Inflammatory macrophage treated with lipopolysaccharide for 4 hours (primary cell): Measurements from ENCODE around the gene PAX2.
"Not testable (repeated sequence)": the region's sequence is repeated elsewhere in the genome, so short reads cannot be mapped to it uniquely, and the experiment has no call there.

Experiments used
- DNase-seq: peaks from one replicate; pipeline ENCODE4 v3.0.0-alpha.2; 2020

Gene PAX2

DNA sequence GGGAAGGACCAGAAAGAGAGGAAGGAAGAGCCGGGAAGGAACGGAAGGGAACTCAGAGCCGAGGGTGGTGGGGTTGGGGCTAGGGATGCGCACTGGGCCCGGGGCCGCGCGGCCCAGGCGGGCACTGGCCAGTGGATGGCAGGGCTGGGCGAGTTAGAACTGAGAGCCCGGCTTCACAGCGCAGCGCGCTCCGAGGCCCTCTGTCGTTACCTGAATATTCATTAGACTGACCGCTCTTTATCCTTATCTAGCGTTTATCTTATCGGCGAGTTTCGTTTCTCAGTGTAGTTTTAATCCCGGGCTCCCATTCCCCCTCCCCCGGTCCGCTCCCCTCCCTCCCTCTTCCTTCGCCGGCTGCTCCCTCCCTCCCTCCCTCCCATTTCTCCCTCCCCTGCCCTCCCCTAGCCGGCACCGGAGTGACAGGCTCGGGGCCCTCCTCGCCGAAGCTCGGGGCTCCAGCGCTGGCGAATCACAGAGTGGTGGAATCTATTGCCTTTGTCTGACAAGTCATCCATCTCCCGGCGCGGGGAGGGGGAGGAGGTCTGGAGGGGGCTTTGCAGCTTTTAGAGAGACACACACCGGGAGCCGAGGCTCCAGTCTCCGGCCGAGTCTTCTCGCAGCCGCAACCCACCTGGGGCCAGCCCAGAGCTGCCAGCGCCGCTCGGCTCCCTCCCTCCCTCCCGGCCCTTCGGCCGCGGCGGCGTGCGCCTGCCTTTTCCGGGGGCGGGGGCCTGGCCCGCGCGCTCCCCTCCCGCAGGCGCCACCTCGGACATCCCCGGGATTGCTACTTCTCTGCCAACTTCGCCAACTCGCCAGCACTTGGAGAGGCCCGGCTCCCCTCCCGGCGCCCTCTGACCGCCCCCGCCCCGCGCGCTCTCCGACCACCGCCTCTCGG is at the start of gene PAX2:
TSS of gene PAX2 (plus strand) at position 596 of the 895 bp plus-strand sequence. CDS start 679 bp downstream, outside the sequence.
- no peak for DNase-seq

DNA sequence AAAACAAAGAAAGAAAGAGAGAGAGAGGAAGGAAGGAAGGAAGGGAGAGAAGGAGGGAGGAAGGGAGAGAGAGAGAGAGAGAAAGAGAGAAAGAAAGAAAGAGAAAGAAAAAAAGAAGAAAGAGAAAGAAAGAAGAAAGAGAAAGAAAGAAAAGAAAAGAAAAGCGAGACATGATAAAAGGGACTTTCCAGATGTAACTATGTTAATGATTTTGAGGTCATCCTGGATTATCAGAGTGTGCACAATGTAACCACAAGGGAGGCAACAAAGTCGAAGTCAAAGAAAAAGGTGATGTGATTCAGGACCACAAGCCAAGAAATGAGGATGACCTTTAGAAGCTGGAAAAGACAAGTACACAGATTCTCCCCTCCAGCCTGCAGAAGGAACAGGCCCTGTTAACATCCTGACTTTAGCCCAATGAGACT is 48.9 kb upstream of the PAX2 start:
- no peak for DNase-seq

DNA sequence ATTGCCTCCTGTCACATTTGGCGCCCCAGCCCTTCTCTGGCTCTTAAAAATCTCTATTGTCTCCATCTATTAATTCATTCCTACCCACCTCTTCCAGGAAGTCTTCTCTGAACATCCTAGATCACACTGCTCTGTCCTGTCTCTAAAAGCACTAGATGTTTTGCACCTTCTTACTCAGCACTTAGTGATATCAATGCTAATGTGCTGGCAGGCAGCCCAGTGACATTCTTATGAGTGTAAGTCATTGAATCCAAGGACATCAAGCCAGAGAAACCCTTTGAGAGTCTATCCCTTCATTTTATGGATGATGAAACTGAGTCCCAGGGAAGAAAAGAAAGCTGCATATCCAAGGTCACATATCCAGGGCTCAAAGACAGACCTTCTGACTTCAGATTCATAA is 48.3 kb upstream of the PAX2 start:
- DNase-seq = no peak

DNA sequence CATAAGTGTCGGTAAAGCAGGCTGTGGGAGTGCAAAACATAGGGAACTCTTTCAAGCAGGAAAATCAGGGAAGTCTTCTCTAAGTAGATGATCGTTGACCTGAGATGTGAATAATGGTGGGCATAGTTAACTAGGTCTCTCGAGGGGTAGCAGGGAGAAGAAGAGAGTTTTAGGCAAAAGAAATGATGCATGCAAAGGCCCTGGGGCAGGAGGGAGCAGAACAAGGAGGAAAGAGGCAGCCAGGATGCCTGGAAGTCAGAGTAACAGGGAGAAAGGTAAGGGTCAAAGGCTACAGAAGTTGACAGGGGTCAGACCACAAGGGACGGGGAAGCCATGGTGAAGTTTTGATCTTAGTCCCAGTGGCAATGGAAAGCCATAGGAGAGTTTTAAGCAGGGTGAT is 47.8 kb upstream of the PAX2 start:
- no peak for DNase-seq

DNA sequence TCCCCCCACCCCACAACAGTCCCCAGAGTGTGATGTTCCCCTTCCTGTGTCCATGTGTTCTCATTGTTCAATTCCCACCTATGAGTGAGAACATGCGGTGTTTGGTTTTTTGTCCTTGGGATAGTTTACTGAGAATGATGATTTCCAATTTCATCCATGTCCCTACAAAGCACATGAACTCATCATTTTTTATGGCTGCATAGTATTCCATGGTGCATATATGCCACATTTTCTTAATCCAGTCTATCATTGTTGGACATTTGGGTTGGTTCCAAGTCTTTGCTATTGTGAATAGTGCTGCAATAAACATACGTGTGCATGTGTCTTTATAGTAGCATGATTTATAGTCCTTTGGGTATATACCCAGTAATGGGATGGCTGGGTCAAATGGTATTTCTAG is 43.7 kb upstream of the PAX2 start:
- not testable (repeated sequence) for DNase-seq

DNA sequence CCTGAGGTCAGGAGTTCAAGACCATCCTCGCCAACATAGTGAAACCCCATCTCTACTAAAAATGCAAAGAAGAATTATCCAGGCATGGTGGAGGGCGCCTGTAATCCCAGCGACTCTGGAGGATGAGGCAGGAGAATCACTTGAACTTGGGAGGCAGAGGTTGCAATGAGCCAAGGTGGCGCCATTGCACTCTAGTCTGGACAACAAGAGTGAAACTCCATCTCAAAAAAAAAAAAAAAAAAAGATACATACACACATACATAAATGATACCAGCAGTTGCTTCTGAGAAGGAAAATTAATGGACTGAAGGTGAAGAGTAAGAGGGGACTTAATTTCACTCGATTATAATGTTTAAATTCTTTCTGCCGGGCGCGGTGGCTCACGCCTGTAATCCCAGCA is 40.2 kb upstream of the PAX2 start:
- DNase-seq = no peak

DNA sequence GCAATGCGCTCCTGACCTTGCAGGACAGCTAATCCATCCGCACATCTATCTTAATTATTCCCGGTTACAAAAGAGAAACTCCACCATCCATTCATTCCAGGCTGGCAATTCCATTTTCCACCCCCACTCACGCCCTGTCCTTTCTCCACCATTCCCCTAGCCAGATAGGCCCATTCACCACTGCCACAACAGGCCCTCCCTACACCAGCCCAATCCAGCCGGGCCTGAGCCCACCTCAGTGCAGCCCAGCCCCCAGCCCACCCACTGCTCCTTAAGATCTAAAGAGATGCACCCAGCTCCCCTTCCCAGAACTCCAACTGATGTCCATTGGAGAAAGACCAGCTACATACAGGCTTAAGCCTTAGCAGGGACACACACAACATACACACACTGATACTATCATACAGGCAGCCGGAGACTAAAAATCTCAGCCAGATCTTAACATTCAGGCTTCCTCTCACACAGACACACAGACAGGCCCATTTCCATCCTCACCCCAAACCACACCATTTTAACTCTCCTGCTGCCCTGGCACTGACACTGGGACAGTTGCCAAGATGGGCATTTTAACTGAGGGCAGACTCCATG is 38.0 kb upstream of the PAX2 start:
- DNase-seq = no peak

DNA sequence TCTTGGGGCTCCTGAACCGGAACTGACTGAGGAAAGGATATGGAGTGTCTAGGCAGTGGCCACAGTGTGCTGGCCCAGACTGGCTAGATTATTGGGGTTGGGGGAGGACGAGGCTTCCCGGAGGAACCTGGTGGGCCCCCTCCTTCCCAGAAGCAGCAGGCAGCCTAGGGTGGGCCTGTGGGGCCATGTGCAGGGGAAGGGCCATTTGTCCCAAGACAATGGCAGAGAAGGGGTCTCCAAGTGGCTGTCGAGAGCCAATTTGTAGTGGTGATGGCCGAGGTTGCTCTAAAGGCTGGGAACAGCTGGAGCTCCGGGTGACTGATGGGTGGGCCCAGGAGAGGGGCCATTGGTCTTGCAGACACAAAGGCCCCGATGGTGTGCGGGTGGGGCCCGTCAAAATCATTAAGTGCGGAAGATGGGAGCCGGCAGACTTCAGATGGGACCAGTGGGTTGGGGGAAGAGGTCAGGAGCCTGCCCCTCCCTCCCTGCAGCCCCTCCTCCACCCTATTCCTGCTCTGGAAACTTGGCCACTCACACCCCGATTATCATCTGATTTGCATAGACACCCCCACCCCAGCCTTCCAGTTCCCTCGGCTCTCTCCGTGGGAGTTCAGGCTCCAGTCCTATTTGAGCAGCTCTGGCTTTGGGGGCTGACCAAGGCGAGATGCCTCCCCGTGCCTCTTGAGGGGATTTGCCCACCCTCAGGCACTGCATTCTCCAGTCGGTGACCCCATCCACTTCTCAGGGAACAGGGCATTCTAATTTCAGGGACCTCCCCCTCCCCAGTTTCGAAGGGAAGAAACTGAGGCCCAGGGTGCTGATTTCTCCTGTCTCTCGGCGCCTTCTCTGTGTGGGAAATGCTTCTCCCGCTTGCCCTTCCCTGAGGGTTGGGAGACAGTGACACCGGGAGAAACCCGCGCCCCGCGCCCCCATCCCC is 36.0 kb upstream of the PAX2 start:
- no peak for DNase-seq

DNA sequence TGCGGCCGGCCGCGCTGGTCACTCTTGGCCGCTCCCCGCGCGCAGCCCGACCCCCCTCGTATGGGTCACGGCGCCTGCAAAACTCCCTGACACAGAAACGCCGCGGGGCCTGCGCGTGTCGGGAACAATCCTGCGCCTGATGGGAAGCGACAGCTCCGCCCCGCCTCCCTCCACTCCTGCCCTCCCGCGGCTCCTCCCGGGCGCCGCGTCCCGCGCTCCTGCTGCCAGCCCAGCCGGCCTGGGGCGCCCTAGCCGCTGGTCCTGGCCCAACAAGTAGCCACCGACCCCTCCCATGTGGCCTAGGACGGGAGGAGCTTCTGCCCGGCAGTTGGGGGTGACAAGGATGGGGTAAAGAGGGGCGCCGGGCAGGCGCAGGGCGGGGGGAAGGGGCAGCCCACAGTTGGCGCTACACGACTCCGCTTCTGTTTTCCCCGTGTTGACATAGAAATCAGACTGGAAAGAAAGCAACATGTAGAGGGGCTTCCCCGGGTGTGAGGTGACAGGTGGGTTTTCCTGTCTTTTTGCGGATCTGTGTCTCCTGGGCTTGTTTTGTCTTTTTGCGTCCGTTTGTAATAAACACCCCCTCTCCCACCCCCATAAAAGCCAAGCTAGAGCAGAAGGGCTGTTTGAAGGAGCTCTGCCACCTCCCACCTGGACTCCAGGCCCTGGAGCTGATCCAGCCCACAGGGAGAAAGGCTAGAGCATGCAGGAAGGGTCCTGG is 35.1 kb upstream of the PAX2 start:
- DNase-seq = no peak

DNA sequence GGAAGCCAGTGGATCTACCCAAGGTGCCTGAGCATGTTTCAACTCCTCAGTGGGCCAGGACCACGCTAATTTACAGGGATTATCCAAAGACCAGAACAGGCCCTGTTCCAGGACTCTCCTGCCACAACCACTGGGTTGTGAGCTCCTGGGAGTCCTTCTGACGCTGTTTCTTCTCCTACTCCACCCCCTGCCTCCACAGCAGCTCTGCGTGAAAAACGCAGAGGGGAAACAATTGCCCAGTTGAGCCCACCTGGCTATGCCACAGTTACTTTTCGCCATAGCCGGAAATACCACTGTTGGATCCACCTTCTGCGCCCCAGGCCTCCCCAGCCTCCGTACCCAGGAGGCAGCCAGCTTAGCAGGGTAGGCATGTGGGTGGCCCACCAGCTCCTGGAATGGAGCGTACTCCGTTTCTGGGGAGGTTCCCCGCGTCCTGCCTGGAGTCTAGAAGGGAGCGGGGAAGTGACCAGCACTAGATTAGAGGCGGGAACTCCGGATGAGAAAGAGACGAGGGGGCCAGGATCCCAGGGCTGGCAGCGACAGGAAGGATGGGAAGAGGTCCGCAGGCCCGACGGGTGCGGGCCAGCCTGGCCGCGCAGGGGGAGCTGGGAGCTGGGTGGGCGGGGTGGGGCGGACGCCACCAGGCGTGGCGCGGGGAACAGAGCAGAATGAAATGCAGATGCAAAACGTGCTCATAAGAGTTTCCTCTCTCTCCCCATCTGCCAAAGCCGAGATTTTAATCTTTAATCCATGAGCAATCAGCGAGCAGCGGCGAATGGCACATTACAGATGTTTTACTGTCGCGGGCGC is 32.1 kb upstream of the PAX2 start:
- DNase-seq = no peak

DNA sequence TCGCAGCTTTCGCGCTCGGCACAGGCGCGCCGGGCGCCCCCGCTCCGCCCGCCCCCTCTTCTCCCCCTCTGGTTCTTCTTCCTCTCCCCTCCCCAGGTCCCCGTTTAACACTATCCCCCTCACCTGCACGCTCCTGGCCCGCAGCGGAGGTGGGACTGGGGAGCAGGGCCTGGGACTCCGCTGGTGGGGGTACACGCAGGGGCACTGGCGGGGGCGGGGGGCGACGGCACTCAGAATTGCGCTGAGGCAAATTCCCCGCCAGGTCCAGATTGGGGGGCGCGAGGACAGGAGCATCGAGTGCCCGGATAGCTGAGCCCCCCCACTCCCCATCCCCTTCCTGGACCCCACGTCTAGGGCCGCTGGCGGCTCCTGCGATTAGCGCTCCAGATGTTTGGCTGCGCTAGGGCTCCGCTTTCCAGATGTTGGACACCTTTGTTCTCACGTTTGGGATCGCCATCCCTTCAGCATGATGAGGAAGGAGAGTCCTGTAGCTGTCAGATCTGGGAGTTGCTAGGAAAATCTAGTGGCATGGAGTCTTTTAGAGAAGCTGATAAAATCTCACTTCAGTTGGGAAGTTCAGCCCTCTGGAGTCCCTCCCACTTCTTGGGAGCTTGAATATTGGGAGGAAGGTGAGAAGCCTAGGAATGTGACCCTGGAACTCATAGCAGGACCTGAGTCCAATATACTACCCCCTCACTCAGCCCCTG is 31.4 kb upstream of the PAX2 start:
- DNase-seq = no peak

DNA sequence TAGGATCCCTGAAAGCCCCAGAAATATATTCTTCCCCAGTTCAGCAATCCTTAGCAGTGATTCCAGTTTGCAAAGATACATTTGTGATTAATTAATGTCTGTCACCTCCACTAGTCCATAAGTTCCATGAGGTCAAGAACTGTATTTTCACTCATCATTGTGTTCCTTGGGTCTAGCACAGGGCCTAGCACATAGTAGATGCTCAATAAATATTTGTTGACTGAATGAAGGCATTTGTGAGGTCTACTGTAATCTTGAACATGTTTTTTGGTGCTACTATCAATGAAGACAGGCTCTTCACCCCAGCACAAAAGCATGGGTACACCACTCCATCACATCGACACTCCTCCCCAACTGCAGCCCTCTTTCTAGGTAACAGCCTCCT is 30.8 kb upstream of the PAX2 start:
- no peak for DNase-seq

DNA sequence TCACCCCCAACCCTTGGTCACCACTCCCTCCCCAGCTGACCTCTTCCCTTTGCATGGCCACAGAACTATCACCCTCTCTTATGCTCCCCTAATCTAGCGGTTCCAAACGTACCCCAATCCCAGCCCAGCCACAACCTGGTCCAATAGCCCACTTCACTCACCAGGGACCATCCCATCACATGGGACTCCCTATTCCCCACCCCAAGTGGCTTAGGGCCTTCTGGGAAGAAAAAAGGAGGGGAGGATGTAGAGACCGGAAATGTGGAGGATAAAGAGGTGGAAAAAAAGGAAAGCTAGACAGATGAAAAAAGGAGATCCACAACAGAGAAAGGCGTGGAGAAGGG is 30.3 kb upstream of the PAX2 start:
- DNase-seq = no peak

DNA sequence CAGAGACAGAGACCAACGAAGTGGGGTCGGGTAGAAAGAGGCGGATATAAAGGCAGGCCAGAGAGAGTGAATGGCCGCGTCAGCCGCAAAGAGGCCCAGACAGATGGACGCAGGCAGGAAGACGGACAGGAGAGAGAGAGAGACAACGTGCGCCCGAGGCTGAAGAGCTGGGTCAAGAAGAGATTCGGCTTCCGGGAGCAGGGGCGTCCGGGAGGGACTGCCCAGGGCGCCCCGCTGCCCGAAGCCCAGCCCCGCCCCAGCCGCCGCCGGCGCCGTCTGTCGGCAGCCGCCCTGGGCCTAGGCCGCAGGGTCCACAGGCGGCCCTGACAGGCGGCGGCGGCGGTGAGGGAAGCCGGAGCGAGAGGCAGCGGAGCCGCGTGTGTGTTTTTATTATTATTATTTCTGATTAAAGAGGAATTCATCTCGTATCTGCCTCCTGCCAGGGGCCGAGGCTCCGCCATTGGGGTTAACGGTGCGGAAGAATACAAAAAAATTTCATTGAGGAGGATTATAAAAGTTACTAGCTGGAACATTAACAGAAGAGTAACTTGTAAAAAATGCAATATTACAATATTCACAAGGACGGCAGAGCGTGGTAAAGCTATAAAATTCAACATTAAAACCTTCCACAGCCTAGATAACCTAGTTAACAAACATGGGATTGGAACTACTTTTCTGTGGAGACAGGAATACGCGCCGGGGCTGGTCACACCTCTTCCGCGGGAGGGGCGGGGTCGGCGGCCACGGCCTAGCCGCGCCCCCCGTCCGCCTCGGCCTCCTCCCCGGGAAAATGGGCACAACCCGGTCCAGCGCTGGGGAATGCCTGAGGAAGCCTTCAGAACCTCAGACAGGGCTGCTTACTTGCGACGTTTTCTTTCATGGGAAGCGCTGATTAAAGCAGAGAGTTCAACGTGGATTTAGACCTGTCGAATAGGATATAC is 29.7 kb upstream of the PAX2 start:
- no peak for DNase-seq

DNA sequence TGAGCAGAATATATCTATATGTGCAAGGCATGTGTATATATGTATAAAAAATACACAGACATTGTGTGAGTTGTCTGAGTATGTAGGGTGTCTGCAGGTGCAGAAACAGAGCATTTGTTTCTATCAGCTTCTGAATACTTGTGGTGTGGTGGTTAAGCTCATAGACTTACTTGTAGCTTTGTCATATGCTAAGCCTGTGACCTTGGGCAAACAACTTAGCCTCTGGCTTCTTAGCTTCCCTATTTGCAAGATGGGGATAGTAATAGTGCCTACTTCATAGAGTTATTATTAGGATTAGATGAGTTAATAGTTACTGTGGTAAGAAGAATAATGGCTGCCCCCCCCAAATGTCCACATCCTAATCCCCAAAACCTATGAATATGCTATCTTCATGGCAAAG is 28.2 kb upstream of the PAX2 start:
- no peak for DNase-seq

DNA sequence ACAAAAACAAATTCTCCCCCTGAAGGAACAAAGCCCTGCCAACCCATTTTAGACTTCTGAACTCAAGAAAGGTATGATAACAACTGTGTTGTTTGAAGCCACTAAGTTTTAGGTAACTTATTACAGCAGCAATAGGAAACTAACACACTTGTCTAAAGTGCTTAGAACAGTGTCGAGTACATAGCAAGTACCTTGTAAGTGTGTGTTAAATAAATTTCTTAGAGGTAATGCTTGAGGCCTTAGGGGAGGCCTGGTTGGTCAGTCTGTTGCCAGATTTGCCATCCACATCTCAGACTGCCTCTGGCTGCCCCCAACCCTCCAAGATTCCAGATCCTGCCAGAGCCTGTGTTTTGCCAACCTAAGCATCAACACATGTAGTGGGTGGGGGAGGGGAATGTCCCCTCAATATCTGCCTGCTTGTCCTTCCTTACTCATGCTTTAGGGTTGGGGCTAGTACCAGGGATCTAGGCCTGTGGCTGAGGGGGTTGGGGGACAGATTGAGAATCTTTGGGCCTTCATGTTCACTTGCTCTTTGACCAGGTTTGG is 27.1 kb upstream of the PAX2 start:
- no peak for DNase-seq

DNA sequence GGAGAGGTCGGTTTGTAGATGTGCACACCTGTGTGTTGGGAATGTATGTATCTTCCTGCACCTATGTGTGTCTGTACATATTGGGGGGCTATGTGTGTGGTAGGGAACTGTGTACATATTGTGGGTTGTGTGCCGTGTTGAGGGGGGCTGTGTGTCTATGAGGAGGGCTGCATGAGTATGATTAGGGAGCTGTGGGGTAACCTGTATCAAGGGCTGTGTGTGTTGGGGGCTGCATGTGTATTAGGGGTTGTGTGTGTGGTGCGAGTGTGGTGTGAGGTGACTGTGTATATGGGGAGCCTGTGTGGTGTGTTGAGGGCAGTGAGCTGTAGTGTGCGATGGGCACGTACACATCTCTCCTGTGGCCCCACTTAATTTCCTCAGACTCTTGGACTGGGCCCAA is 22.2 kb upstream of the PAX2 start:
- DNase-seq = no peak

DNA sequence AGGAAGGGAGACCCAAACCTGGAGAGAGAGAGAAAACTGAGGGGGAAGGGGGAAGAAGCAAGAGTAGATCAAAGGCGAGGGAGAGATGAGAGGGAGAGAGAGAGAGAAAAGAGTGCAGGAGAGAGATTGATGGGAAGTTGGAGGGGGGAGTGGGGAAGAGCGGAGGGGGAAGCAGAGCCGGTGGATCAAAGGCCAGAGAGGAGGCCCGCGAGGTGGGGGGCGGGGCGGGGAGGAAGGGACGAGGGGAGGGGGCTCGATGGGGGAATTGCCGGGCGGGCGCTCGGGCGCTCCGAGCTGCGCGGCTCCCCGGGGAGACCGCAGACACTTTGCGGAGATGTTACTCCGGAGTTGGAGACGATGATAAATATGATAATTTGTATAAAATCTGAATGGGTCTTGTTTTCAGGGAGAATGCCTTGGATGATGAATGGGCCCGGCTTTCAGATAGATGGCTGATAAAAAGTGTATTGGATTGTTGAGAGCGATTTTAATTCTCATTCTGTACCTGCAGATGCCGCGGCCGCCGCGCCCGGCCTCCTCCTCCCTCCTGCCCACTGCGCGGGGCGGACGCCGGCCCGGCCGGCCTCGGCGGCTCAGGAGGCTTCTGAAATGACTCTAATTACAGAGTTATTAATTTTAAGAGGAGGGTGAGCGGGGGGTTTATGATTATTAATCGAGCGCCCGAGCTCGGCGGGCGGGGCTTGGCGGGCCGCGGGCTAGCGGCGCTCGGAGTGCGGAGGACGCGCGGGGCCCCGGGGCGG is 21.4 kb upstream of the PAX2 start:
- no peak for DNase-seq

DNA sequence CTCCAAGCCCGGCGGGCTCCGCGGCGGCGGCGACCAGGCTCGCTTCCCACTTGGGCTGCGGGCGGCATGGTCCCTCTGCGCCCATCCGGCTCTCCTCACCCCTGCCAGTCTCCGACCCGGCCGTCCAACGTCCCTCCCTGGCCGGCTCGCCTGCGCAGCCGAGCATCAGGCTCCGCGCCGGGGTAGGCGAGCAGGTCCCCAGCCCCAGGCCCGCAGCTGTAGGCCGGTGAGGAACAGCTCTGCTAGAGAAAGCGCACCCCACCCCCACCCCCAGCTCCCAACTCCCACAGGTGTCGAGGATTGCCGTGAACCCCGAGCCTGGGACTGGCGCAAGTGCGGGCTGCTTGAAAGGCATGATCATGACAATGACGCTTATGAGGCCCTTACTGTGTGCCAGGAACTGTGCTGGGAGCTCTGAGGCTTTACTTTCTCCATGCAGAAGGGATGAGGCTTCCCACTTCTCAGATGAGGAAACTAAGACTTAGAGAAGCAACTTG is 20.8 kb upstream of the PAX2 start:
- no peak for DNase-seq
